Measurements from ENCODE around the gene EDC4. TPM values are rescaled to one million over a fixed set of nuclear protein-coding genes. Genes with fewer than 3 reads are reported as not detected.

Gene EDC4
- total RNA-seq, 1 experiment from 2014 or later = 106 TPM

- Histone ChIP-seq H3K4ac (ENCODE audit: low read depth, low read length) (no peak overlapping the region), H3K4me1 (ENCODE audit: insufficient read depth, low read length) (no peaks in the 10 kb centered on the region), H2BK5ac (ENCODE audit: insufficient read length, low read length) (no peak overlapping the region), H2BK12ac (ENCODE audit: insufficient read length, low read depth, low read length) (no peak overlapping the region), H2BK120ac (ENCODE audit: low read depth, low read length, poor library complexity, severe bottlenecking) (no peak overlapping the region), H3K9ac (ENCODE audit: extremely low read depth, insufficient read length, low read length) (no peak overlapping the region), H4K20me1 (ENCODE audit: control insufficient read depth, insufficient read depth, insufficient read length) (peaks cover 3% of the 10 kb centered on the region), H4K5ac (ENCODE audit: insufficient read length, low read depth, low read length) (no peak overlapping the region), H3K79me1 (ENCODE audit: insufficient read depth, low read depth, low read length, poor library complexity, severe bottlenecking) (peaks cover 3% of the 10 kb centered on the region), H2BK15ac (ENCODE audit: low read depth, low read length) (no peak overlapping the region), H4K8ac (replicated peaks; ENCODE audit: insufficient read length, low read depth, low read length) (no peak overlapping the region), H3K23ac (ENCODE audit: insufficient read length, low read depth, low read length) (no peak overlapping the region), H3K14ac (ENCODE audit: insufficient read depth, low read length) (no peak overlapping the region), H2BK20ac (ENCODE audit: low read depth, low read length, poor library complexity, severe bottlenecking) (no peak overlapping the region), H3K23me2 (ENCODE audit: insufficient read length, low read depth, low read length, poor library complexity, severe bottlenecking) (no peaks in the 10 kb centered on the region), H3K27me3 (ENCODE audit: insufficient read depth, low read length) (no peaks in the 10 kb centered on the region), H4K91ac (ENCODE audit: insufficient read length, low read depth, low read length) (no peak overlapping the region), H3K9me3 (ENCODE audit: control insufficient read depth, low read depth, low read length) (no peaks in the 10 kb centered on the region), H3K4me2 (ENCODE audit: insufficient read depth, insufficient read length, low read length) (no peak overlapping the region), H2AFZ (ENCODE audit: low read length) (no peak overlapping the region), H2AK5ac (ENCODE audit: insufficient read length, low read length) (no peak overlapping the region), H3T11ph (ENCODE audit: low read length) (no peak overlapping the region), H3K27ac (ENCODE audit: insufficient read length, low read depth, low read length) (no peak overlapping the region), H3K18ac (ENCODE audit: insufficient read length, low read depth, low read length) (no peak overlapping the region), H3K79me2 (ENCODE audit: insufficient read depth, low read length) (peaks cover 9% of the 10 kb centered on the region; the same call in 1 of the 2 replicates), H3K56ac (ENCODE audit: insufficient read length, low read depth, low read length) (no peak overlapping the region)
- Mint-ChIP-seq H3K27ac (peak overlapping the region in 1 of 3 experiments; percentile 20; a peak in 2 of 7 replicates), H3K4me1 (peaks cover 13 to 21% of the 10 kb centered on the region in 2 experiments; a peak in 3 of 4 replicates), H3K27me3 (ENCODE audit: low read depth) (no peaks in the 10 kb centered on the region), H3K4me3 (no peak overlapping the region; a peak in 1 of 5 replicates), H3K36me3 (ENCODE audit: insufficient read depth in 1 of 3, low read depth in 3 of 3) (peaks cover 28 to 69% (median 63%) of the 10 kb centered on the region in 3 experiments), H3K9me3 (no peaks in the 10 kb centered on the region)
- TF ChIP-seq CTCF (conservative IDR thresholded peaks at IDR 0.05) = peak; percentile 68
- WGBS (ENCODE audit: extremely low coverage, insufficient read length, low lambda C conversion rate) = no CpG with 5 or more reads among the region's 2 CpGs
- DNase-seq = peak; percentile 65
These were observed 7.5 kb upstream of the EDC4 start for GRCh38 chr16:67865318-67865717.

Measured in H9 (cell line).